Left lung (tissue), 10 donors: ENCODE measurements around the gene SPATA31C1. TPM values are rescaled to one million over a fixed set of nuclear protein-coding genes. Genes with fewer than 3 reads are reported as not detected.

Experiments used
- ATAC-seq: fragments of 200-7000 bp; cut with Tn5 transposase; one replicate; pipeline ENCODE4 v1.9.1; 2020; ENCODE audit warnings: moderate library complexity
- DNase-seq, 4 donors: peaks; one replicate each; pipeline ENCODE4 v3.0.0-alpha.2; 2013 to 2020
- H3K27ac ChIP-seq, 2 donors: fragments of 200-600 bp; sonication (generic) in 1 of 2; one replicate each; pipeline versions ENCODE4 v1.5.0 to v1.8.0; 2020 to 2021
- H3K27me3 ChIP-seq, 2 donors: fragments of 200-600 bp; sonication (generic) in 1 of 2; one replicate each; pipeline versions ENCODE4 v1.5.0 to v1.8.0; 2020 to 2021
- H3K36me3 ChIP-seq, 2 donors: fragments of 200-600 bp; sonication (generic) in 1 of 2; one replicate each; pipeline versions ENCODE4 v1.5.0 to v1.8.0; 2020 to 2021
- H3K4me1 ChIP-seq, 2 donors: fragments of 200-600 bp; one replicate each; pipeline ENCODE4 v1.8.0; 2021
- H3K4me3 ChIP-seq, 2 donors: fragments of 200-600 bp; sonication (generic) in 1 of 2; one replicate each; pipeline versions ENCODE4 v1.5.0 to v1.8.0; 2020 to 2021; ENCODE audit warnings: mild to moderate bottlenecking in 1 of 2
- H3K9me3 ChIP-seq, 2 donors: fragments of 200-600 bp; sonication (generic) in 1 of 2; one replicate each; pipeline versions ENCODE4 v1.5.0 to v1.8.0; 2020 to 2021
- intact Hi-C, 2 donors: fragments of 100-400 bp; cut with DNase I; formaldehyde crosslinking; loops; one replicate each; pipeline versions ENCODE4 v1.11.2 to v1.14.2; 2022
- polyA plus RNA-seq, 6 donors: library from polyadenylated mRNA; unstranded; fragments of 120-200 nt; gene quantifications; one replicate each; pipeline ENCODE4 v1.2.1, GENCODE V29; 2013; ENCODE audit not compliant: insufficient read length in 6 of 6
- total RNA-seq, 2 donors: library from RNA; stranded (reverse); fragmentation: NEBNext Ultra II Directional; extraction: Animal tissue kit (Norgen Biotek cat#: 25700); gene quantifications; one replicate each; pipeline ENCODE4 v1.2.1, GENCODE V29; 2021
- TF ChIP-seq, protein P1 (sequence below), 2 donors: fragments of 200-600 bp; sonication (generic) in 1 of 2; IDR thresholded peaks; one replicate each; pipeline versions ENCODE4 v1.5.0 to v1.8.0; 2021; ENCODE audit warnings: antibody characterized with exemption in 2 of 2
- donor health status: DM: no; HTN: yes; CAD: no.
- donor health status: DM: no; HTN: no; CAD: no.

Gene SPATA31C1
- total and polyA plus RNA-seq, 8 donors: 0.07 to 0.11 TPM; not detected in 6

DNA sequence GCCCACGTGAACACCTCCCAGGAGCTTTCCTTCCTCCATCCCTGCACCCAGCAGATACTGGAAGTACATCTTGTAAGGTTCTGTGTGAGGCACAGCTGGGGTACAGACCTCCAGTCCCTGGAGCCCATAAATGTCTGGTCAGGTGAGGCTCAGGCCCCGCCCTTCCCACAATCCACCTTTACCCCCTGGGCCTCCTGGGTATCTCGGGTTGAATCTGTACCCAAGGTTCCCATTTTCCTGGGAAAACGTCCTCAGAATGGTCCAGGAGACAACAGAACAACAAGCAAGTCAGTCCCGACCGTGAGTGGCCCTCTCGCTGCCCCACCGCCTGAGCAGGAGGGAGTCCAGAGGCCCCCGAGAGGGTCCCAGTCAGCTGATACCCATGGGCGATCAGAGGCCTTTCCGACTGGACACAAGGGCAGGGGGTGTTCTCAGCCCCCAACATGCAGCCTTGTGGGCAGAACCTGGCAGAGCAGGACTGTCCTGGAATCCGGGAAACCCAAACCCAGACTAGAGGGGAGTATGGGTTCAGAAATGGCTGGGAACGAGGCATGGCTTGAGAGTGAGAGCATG, 30.7 kb upstream of the SPATA31C1 start:
- Histone ChIP-seq H3K4me1 (no peaks in the 10 kb centered on the region), H3K4me3 (no peak overlapping the region), H3K9me3 (no peaks in the 10 kb centered on the region), H3K27ac (no peak overlapping the region), H3K36me3 (no peaks in the 10 kb centered on the region), H3K27me3 (no peaks in the 10 kb centered on the region)
- ATAC-seq (no peak), DNase-seq (peak in 1 of 4 donors; percentile 41)
- TF ChIP-seq, protein P1, sequence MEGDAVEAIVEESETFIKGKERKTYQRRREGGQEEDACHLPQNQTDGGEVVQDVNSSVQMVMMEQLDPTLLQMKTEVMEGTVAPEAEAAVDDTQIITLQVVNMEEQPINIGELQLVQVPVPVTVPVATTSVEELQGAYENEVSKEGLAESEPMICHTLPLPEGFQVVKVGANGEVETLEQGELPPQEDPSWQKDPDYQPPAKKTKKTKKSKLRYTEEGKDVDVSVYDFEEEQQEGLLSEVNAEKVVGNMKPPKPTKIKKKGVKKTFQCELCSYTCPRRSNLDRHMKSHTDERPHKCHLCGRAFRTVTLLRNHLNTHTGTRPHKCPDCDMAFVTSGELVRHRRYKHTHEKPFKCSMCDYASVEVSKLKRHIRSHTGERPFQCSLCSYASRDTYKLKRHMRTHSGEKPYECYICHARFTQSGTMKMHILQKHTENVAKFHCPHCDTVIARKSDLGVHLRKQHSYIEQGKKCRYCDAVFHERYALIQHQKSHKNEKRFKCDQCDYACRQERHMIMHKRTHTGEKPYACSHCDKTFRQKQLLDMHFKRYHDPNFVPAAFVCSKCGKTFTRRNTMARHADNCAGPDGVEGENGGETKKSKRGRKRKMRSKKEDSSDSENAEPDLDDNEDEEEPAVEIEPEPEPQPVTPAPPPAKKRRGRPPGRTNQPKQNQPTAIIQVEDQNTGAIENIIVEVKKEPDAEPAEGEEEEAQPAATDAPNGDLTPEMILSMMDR (IDR thresholded peaks at IDR 0.05): no peak
- intact Hi-C loops: no loop called here

DNA sequence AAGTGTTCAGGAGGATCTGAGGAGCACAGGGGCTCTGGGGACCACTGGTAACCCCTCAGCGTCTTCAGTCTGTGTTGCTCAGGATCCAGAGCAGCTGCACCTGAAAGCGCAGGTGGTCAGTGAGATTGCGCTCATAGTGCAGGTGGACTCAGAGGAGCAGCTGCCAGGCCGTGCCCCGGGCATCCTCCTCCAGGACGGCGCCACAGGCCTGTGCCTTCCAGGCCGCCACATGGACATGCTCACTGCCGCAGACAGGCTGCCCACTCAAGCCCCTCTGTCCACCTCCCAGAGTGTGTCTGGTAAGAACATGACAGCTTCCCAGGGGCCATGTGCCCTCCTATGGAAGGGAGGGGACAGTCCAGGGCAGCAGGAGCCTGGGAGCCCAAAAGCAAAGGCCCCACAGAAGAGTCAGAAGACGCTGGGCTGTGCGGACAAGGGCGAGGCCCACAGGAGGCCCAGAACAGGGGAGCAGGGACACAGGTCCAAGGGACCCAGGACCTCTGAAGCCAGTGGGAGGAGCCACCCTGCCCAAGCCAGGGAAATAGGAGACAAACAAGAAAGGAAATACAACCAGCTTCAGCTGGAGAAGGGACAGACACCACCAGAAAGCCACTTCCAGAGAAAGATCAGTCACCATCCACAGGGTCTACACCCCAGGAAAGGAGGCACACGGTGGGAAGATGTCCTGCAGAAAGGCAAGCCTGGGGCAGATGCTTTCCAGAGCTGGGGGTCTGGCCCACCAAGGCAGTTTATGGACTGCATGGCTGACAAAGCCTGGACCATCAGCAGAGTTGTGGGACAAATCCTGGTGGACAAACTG, 29.9 kb upstream of the SPATA31C1 start:
- intact Hi-C loops: no loop called here
- no peaks in the 10 kb centered on the region for H3K9me3 ChIP-seq
- no peaks in the 10 kb centered on the region for H3K27me3 ChIP-seq
- DNase-seq: peak in 1 of 4 donors; percentile 67
- no peak overlapping the region for H3K4me3 ChIP-seq
- no peaks in the 10 kb centered on the region for H3K36me3 ChIP-seq
- H3K27ac ChIP-seq: no peak overlapping the region
- TF ChIP-seq, protein P1 (IDR thresholded peaks at IDR 0.05): no peak
- no peak for ATAC-seq
- no peaks in the 10 kb centered on the region for H3K4me1 ChIP-seq

DNA sequence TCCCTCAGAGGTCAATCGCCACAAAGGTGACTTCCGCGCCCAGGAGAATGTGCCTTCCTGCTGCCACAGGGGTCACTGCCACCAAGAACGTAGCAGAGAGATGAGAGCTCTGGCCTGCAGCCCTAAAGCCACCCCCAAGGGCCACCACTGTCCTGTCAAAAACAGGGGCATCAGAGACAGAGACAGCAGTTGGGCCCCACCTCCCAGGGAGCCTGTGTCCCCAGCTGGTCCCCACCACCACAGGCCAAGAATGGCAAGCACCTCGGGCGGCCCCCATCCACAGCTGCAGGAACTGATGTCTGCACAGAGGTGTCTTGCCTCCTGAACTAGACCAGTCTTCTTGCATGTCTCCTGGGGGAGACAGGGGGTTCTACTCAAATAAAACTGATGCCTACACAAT, 29.3 kb upstream of the SPATA31C1 start:
- Histone ChIP-seq H3K27ac (no peak overlapping the region), H3K27me3 (no peaks in the 10 kb centered on the region), H3K4me3 (no peak overlapping the region), H3K9me3 (no peaks in the 10 kb centered on the region), H3K36me3 (no peaks in the 10 kb centered on the region), H3K4me1 (no peaks in the 10 kb centered on the region)
- TF ChIP-seq, protein P1 (IDR thresholded peaks at IDR 0.05): no peak
- intact Hi-C loops: no loop called here
- ATAC-seq (no peak), DNase-seq (peak in 1 of 4 donors; percentile 62)

DNA sequence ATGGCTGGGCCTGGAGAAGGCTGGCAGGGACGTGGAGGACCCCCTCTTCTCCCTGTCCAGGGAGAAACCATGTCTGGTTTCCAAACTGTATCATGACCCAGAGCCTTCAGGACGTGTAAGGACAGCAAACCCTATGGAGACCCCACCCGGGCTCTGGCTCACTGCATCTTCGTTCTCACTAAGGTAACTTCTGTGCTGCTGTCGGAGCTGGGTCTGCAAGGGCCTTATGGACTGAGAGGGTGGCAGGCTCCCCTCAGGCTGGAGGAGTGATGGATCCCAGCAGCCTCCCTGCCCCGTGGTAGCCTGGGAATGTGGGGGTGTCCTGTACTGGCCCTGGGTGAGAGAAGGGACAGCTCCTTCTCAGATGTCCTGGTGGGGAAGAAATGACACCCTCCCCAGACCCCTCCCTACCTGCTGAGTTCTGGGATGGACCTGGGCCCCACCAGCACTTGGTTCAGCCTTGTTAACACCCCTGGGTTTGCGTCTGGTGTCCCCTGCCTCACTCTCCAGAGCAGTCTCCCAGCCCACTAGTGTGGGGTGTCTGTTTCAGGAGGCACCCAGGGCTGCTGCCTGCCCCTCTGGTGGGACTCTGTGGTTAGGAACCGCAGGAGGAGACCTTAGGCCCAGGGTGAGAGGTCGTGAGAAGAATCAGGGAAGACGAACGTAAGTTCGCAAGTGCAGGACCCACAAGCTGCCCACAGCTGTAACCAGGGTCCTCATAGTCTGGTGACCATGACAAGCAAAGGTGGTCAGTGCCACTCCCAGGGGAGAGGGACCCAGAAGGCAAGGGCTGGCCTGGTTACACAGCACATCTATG, 28.5 kb upstream of the SPATA31C1 start:
- DNase-seq: peak in 1 of 4 donors; percentile 43
- H3K9me3 ChIP-seq: peaks cover 0 to 4% of the 10 kb centered on the region in 2 donors
- no peak for ATAC-seq
- H3K4me3 ChIP-seq: no peak overlapping the region
- H3K36me3 ChIP-seq: no peaks in the 10 kb centered on the region
- H3K27me3 ChIP-seq: no peaks in the 10 kb centered on the region
- TF ChIP-seq, protein P1 (IDR thresholded peaks at IDR 0.05): no peak
- H3K4me1 ChIP-seq: no peaks in the 10 kb centered on the region
- intact Hi-C loops: no loop called here
- H3K27ac ChIP-seq: no peak overlapping the region

DNA sequence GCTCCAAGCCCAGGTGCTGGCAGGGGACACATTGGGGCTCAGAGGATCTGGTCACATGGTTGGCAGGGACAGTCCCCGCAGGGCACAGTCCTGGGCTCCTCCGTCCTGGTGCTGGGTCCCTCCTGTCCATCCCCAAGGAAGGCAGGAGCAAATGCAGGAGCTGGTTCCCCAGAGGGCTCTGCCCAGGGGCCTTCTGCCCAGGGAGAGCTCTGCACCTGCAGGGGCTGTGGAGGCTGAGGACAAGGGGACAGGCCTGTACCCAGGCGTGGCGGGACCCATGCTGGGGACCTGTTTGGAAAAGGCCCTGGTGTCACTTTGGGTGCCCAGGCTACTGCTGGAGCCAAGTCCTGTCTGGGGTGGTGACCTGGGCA, 27.9 kb upstream of the SPATA31C1 start:
- TF ChIP-seq, protein P1 (IDR thresholded peaks at IDR 0.05): no peak
- Histone ChIP-seq H3K9me3 (peaks cover 0 to 4% of the 10 kb centered on the region in 2 donors), H3K27ac (no peak overlapping the region), H3K4me1 (no peaks in the 10 kb centered on the region), H3K27me3 (no peaks in the 10 kb centered on the region), H3K4me3 (no peak overlapping the region), H3K36me3 (no peaks in the 10 kb centered on the region)
- intact Hi-C loops: no loop called here
- DNase-seq (peak in 1 of 4 donors; percentile 46), ATAC-seq (no peak)
